GM04503 (cell line): ENCODE results near the gene DRICH1.
"Not testable (repeated sequence)": the region's sequence is repeated elsewhere in the genome, so short reads cannot be mapped to it uniquely, and the experiment has no call there.

ENCODE experiments used
- DNase-seq: peaks from one replicate; pipeline ENCODE4 v3.0.0-alpha.2; 2012; ENCODE audit warnings: low read depth

DRICH1 gene

GRCh38 chr22:23566705-23567475 lies 65.2 kb downstream of the DRICH1 start:
- DNase-seq = no peak

- no peak for DNase-seq
Measured at GRCh38 chr22:23565915-23566704, 66.0 kb downstream of the DRICH1 start.

- no peak for DNase-seq
Measured at GRCh38 chr22:23565305-23565914, 66.7 kb downstream of the DRICH1 start.

GRCh38 chr22:23564276-23564675 lies 67.8 kb downstream of the DRICH1 start:
- DNase-seq = no peak

- DNase-seq = no peak
Measured at GRCh38 chr22:23563111-23563510, 69.0 kb downstream of the DRICH1 start.

- no peak for DNase-seq
Measured at GRCh38 chr22:23562186-23562585, 69.9 kb downstream of the DRICH1 start.

GRCh38 chr22:23561025-23561510 lies 71.1 kb downstream of the DRICH1 start:
- not testable (repeated sequence) for DNase-seq

GRCh38 chr22:23560215-23560614 lies 71.9 kb downstream of the DRICH1 start:
- DNase-seq = not testable (repeated sequence)
